Heart right ventricle (tissue), 16 donors: ENCODE measurements around the gene PVALEF. TPM values are rescaled to one million over a fixed set of nuclear protein-coding genes. Genes with fewer than 3 reads are reported as not detected.

Source experiments
- ATAC-seq, 8 donors: fragments of 200-7000 bp; cut with Tn5 transposase; one replicate each; pipeline ENCODE4 v1.9.1; 2020; ENCODE audit warnings: mild to moderate bottlenecking in 8 of 8, moderate library complexity in 8 of 8, moderate number of reproducible peaks in 1 of 8
- DNase-seq, 2 donors: peaks; one replicate each; pipeline ENCODE4 v3.0.0-alpha.2; 2020
- H3K27ac ChIP-seq, 10 donors: fragments of 200-600 bp; sonication (generic) in 2 of 10; one replicate each; pipeline versions ENCODE4 v1.5.0 to v1.8.0; 2020 to 2022; ENCODE audit warnings: mild to moderate bottlenecking in 3 of 10
- H3K27me3 ChIP-seq, 7 donors: fragments of 200-600 bp; one replicate each; pipeline ENCODE4 v1.8.0; 2021 to 2022; ENCODE audit warnings: mild to moderate bottlenecking in 2 of 7
- H3K36me3 ChIP-seq, 9 donors: fragments of 200-600 bp; sonication (generic) in 1 of 9; one replicate each; pipeline versions ENCODE4 v1.5.0 to v1.8.0; 2020 to 2022; ENCODE audit warnings: mild to moderate bottlenecking in 2 of 9
- H3K4me1 ChIP-seq, 9 donors: fragments of 200-600 bp; sonication (generic) in 1 of 9; one replicate each; pipeline versions ENCODE4 v1.5.0 to v1.8.0; 2020 to 2022; ENCODE audit warnings: mild to moderate bottlenecking in 4 of 9
- H3K4me3 ChIP-seq, 10 donors: fragments of 200-600 bp; sonication (generic) in 2 of 10; one replicate each; pipeline versions ENCODE4 v1.5.0 to v1.8.0; 2020 to 2022; ENCODE audit warnings: mild to moderate bottlenecking in 7 of 10, moderate library complexity in 2 of 10
- H3K9me3 ChIP-seq, 11 donors: fragments of 200-600 bp in 10 of 11; sonication (generic) in 2 of 11; one replicate each; pipeline versions ENCODE4 v1.5.0 to v1.8.0; 2013 to 2022; ENCODE audit warnings: mild to moderate bottlenecking in 2 of 11, control low read depth in 1 of 11, moderate library complexity in 1 of 11
- CTCF ChIP-seq, 9 donors: fragments of 200-600 bp; sonication (generic) in 2 of 9; IDR thresholded peaks; one replicate each; pipeline versions ENCODE4 v1.5.0 to v1.8.0; 2021 to 2022; ENCODE audit warnings: antibody characterized with exemption in 9 of 9, mild to moderate bottlenecking in 5 of 9, moderate library complexity in 1 of 9
- WGBS, 2 donors: extraction: QIAGEN DNeasy Blood & Tissue Kit; methylation state at CpG; one replicate each; pipeline ENCODE4 v1.1.7; 2013; ENCODE audit warnings: inconsistent platforms in 1 of 2; 5-methylcytosine and 5-hydroxymethylcytosine counted together
- intact Hi-C, 10 donors: fragments of 100-400 bp; cut with DNase I; formaldehyde crosslinking; loops; one replicate each; pipeline versions ENCODE4 v1.11.1 to v1.14.2; 2022
- polyA plus RNA-seq, 2 donors: library from polyadenylated mRNA; stranded (reverse); fragments of 200-250 nt; gene quantifications; one replicate each; pipeline ENCODE4 v1.2.3, GENCODE V29; 2013
- total RNA-seq, 10 donors: library from RNA; stranded (reverse); fragmentation: NEBNext Ultra II Directional in 3 of 10; extraction: Animal tissue kit (Norgen Biotek cat#: 25700) in 3 of 10; gene quantifications; one replicate each; pipeline versions ENCODE4 v1.2.1 to v1.2.4, GENCODE V29; 2021 to 2023
- donor health status: Arrhythmogenic right ventricular cardiomyopathy.
- donor health status: ischemic (EF 13 %, LVEDD 7.1; RV severe dilation, severe dysfunction).
- donor health status: healthy with polysubstance abuse.
- donor health status: DM: no; HTN: yes; CAD: no.
- donor health status: DM: no; HTN: no; CAD: no.
- donor health status: ischemic (EF 25% LVEDD 6.9; RV normal size, moderate dysfunction).
- donor health status: ischemic (EF 25% LVEDD 5.7; RV mildly dilated, moderate dysfunction).
- donor health status: healthy.
- donor health status: DM: yes; HTN: yes; CAD: no.
- donor health status: Ischemic cardiomyopathy.
- donor health status: ischemic (EF 35%, LVEDD 5.7; RV mildly dilated, moderate dysfunction).
- donor health status: nonischemic (EF 11% LVEDD 7.7; RV severe dilation, severe dysfunction).
- donor health status: DM: yes; HTN: yes; CAD: no.
- donor health status: PGD.
- donor health status: ischemic (EF 29% LVEDD 5.4; RV normal size, mild dysfunction).
- donor health status: nonischemic (EF 23%, LVEDD 6.1; RV moderate dilation, normal function).

PVALEF gene
- total and polyA plus RNA-seq, 12 donors = not detected

- Histone ChIP-seq H3K27me3 (no peaks in the 10 kb centered on the region), H3K4me1 (peaks cover 0 to 13% (median 7%) of the 10 kb centered on the region in 9 donors), H3K4me3 (no peak overlapping the region), H3K27ac (no peak overlapping the region), H3K36me3 (no peaks in the 10 kb centered on the region), H3K9me3 (no peaks in the 10 kb centered on the region)
- 85 to 86% methylated on average over 14 of the region's 14 CpGs for WGBS, 2 donors
- no peak for DNase-seq
- intact Hi-C loops = no loop called here
- ATAC-seq = no peak
- no peak for TF ChIP-seq CTCF (IDR thresholded peaks at IDR 0.05)
Observed at GRCh38 chr17:81129711-81130367, 35.5 kb upstream of the PVALEF start.

GRCh38 chr17:81130385-81131361 lies 34.6 kb upstream of the PVALEF start:
- H3K27ac ChIP-seq = no peak overlapping the region
- H3K9me3 ChIP-seq = no peaks in the 10 kb centered on the region
- intact Hi-C loops = no loop called here
- no peak for TF ChIP-seq CTCF (IDR thresholded peaks at IDR 0.05)
- no peak overlapping the region for H3K4me3 ChIP-seq
- DNase-seq (no peak), ATAC-seq (no peak)
- H3K36me3 ChIP-seq = no peaks in the 10 kb centered on the region
- WGBS, 2 donors = 88 to 89% methylated on average over 41 of the region's 41 CpGs
- H3K27me3 ChIP-seq = no peaks in the 10 kb centered on the region
- peaks cover 0 to 9% (median 6%) of the 10 kb centered on the region in 9 donors for H3K4me1 ChIP-seq

GRCh38 chr17:81131486-81132196 lies 33.7 kb upstream of the PVALEF start:
- no peaks in the 10 kb centered on the region for H3K9me3 ChIP-seq
- no peak overlapping the region for H3K4me3 ChIP-seq
- H3K36me3 ChIP-seq = no peaks in the 10 kb centered on the region
- 89 to 90% methylated on average over 14 of the region's 14 CpGs for WGBS, 2 donors
- H3K27me3 ChIP-seq = no peaks in the 10 kb centered on the region
- no peak for DNase-seq
- H3K4me1 ChIP-seq = no peaks in the 10 kb centered on the region
- TF ChIP-seq CTCF (IDR thresholded peaks at IDR 0.05) = no peak
- intact Hi-C loops = no loop called here
- no peak for ATAC-seq
- no peak overlapping the region for H3K27ac ChIP-seq

GRCh38 chr17:81132197-81132540 lies 33.1 kb upstream of the PVALEF start:
- DNase-seq (no peak), ATAC-seq (no peak)
- WGBS, 2 donors = 71 to 87% methylated on average over 11 of the region's 11 CpGs
- peaks cover 0 to under 1% (median 0%) of the 10 kb centered on the region in 9 donors for H3K4me1 ChIP-seq
- no peaks in the 10 kb centered on the region for H3K27me3 ChIP-seq
- H3K9me3 ChIP-seq = no peaks in the 10 kb centered on the region
- intact Hi-C loops = no loop called here
- no peak overlapping the region for H3K4me3 ChIP-seq
- no peak for TF ChIP-seq CTCF (IDR thresholded peaks at IDR 0.05)
- no peaks in the 10 kb centered on the region for H3K36me3 ChIP-seq
- no peak overlapping the region for H3K27ac ChIP-seq
